DMS53 treated with DMSO at 0.1 percent for 48 hours (cell line): Measurements from ENCODE around the gene LRRC46.

Experiments used
- DNase-seq: peaks from one replicate; lab custom pipeline; 2025; ENCODE audit not compliant: unreplicated experiment; lab: John Stamatoyannopoulos, UW

LRRC46 gene

GRCh38 chr17:47875011-47875985 is 43.8 kb downstream of the LRRC46 start:
- DNase-seq = no peak

- no peak for DNase-seq
These were observed 46.0 kb downstream of the LRRC46 start for GRCh38 chr17:47877368-47878034.

GRCh38 chr17:47878203-47879027 is 46.9 kb downstream of the LRRC46 start:
- DNase-seq = no peak

- DNase-seq = no peak
These were observed 47.6 kb downstream of the LRRC46 start for GRCh38 chr17:47879028-47879585.

- no peak for DNase-seq
These were observed 48.4 kb downstream of the LRRC46 start for GRCh38 chr17:47879776-47880454.

- DNase-seq = no peak
These were observed 50.8 kb downstream of the LRRC46 start for GRCh38 chr17:47882247-47882646.

GRCh38 chr17:47882695-47883588 is 51.5 kb downstream of the LRRC46 start:
- DNase-seq = no peak

- DNase-seq = no peak
These were observed 52.3 kb downstream of the LRRC46 start for GRCh38 chr17:47883589-47884426.

- no peak for DNase-seq
These were observed 52.9 kb downstream of the LRRC46 start for GRCh38 chr17:47884427-47884740.

- DNase-seq = no peak
These were observed 53.6 kb downstream of the LRRC46 start for GRCh38 chr17:47884905-47885730.
